A673 (cell line): ENCODE data around the gene TGFA. TPM values are rescaled to one million over a fixed set of nuclear protein-coding genes. Genes with fewer than 3 reads are reported as not detected.

Experiments used
- BruUV-seq: library from RNA; stranded (reverse); fragments of 400-500 nt; replicated peaks from 2 replicates; lab custom pipeline; 2021; lab: Mats Ljungman, UMichigan
- CTCF ChIA-PET: fragments of 300-600 bp; sonication (Branson Sonifier 250); formaldehyde crosslinking; loops from one replicate; lab custom pipeline; 2022; ENCODE audit warnings: antibody characterized with exemption; lab: Charles Lee
- POLR2A ChIA-PET: fragments of 300-600 bp; sonication (Branson Sonifier 250); formaldehyde crosslinking; loops from one replicate; lab custom pipeline; 2022; ENCODE audit warnings: antibody characterized with exemption; ENCODE audit not compliant: low non-redundant PET; lab: Charles Lee
- DNase-seq: peaks from one replicate; pipeline ENCODE4 v3.0.0-alpha.2; 2015; ENCODE audit warnings: low spot score
- H3K27ac ChIP-seq: fragments of 200-600 bp; sonication (generic); 2 replicates; pipeline ENCODE4 v1.5.1; 2016; ENCODE audit warnings: mixed run types, low read depth, mild to moderate bottlenecking, mixed read lengths, antibody characterized with exemption, low read length; ENCODE audit not compliant: poor library complexity, severe bottlenecking
- H3K27me3 ChIP-seq: fragments of 200-600 bp; sonication (generic); replicated peaks from 2 replicates; pipeline ENCODE4 v1.6.1; 2017; ENCODE audit warnings: mixed run types, low read depth, mild to moderate bottlenecking, mixed read lengths, antibody characterized with exemption, low read length; ENCODE audit not compliant: insufficient read depth, poor library complexity
- H3K36me3 ChIP-seq: fragments of 200-600 bp; sonication (generic); 2 replicates; pipeline ENCODE4 v1.6.1; 2016; ENCODE audit warnings: mixed run types, mild to moderate bottlenecking, mixed read lengths, antibody characterized with exemption, low read length; ENCODE audit not compliant: insufficient read depth, poor library complexity, severe bottlenecking
- H3K4me1 ChIP-seq: fragments of 200-600 bp; sonication (generic); 2 replicates; pipeline ENCODE4 v1.6.1; 2017; ENCODE audit warnings: mixed run types, mild to moderate bottlenecking, mixed read lengths, antibody characterized with exemption, low read length; ENCODE audit not compliant: insufficient read depth, poor library complexity, severe bottlenecking
- H3K4me3 ChIP-seq: fragments of 200-600 bp; sonication (generic); 2 replicates; pipeline ENCODE4 v1.5.1; 2016; ENCODE audit warnings: low read depth, mixed run types, mild to moderate bottlenecking, mixed read lengths, low read length; ENCODE audit not compliant: poor library complexity, severe bottlenecking
- H3K9me3 ChIP-seq: fragments of 200-600 bp; sonication (generic); 2 replicates; pipeline ENCODE4 v1.6.1; 2016; ENCODE audit warnings: mixed run types, low read depth, mild to moderate bottlenecking, mixed read lengths, antibody characterized with exemption, low read length; ENCODE audit not compliant: poor library complexity, severe bottlenecking
- EZH2 ChIP-seq: fragments of 200-600 bp; sonication (generic); IDR thresholded peaks from 2 replicates; pipeline ENCODE4 v1.6.1; 2017; ENCODE audit warnings: borderline replicate concordance, low read depth, mild to moderate bottlenecking, mixed read lengths, antibody characterized with exemption, low read length; ENCODE audit not compliant: poor library complexity, severe bottlenecking
- intact Hi-C: fragments of 100-400 bp; cut with micrococcal nuclease; formaldehyde crosslinking; loops from one replicate; pipeline ENCODE4 v1.10.0; 2022; ENCODE audit not compliant: unreplicated experiment
- total RNA-seq: library from RNA; stranded (reverse); gene quantifications from 2 replicates; pipeline ENCODE4 v1.2.3, GENCODE V29; 2021
- TF ChIP-seq, protein P1 (sequence below): fragments of 300-800, 200-600 bp; sonication (generic); conservative IDR thresholded peaks from 2 replicates; pipeline ENCODE4 v1.5.1; 2017; ENCODE audit warnings: low read depth, mild to moderate bottlenecking, antibody characterized with exemption, low read length, moderate library complexity, mixed read lengths

The TGFA gene
- total RNA-seq, 1 experiment from 2014 or later: 0.13 TPM

DNA sequence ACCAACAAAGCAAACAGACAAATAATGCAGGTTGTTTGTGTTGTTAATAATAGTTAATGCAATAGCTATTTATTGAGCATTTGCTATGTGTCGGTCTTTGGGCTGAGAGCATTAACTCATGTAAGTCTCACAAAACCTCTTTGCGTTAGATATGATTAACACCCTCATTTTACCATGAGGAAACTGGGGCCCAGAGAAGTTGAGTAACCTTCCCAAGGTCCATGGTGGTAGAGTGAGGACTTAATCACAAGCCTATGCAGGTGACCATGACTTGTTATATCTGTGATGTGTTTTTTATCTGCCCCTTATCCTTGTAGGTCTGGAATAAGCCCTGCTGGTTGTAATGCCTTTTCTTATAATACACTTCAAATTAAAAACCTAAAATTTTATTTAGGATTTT, 127.3 kb downstream of the TGFA start:
- no TSS peak for BruUV-seq
- H3K36me3 ChIP-seq: no peaks in the 10 kb centered on the region
- H3K4me3 ChIP-seq: no peak overlapping the region
- ChIA-PET CTCF (no interaction called here), POLR2A (no interaction called here)
- no peak overlapping the region for H3K27ac ChIP-seq
- no peaks in the 10 kb centered on the region for H3K9me3 ChIP-seq
- DNase-seq: no peak
- intact Hi-C loops: no loop called here
- H3K27me3 ChIP-seq: no peaks in the 10 kb centered on the region
- H3K4me1 ChIP-seq: no peaks in the 10 kb centered on the region
- TF ChIP-seq, protein P1, sequence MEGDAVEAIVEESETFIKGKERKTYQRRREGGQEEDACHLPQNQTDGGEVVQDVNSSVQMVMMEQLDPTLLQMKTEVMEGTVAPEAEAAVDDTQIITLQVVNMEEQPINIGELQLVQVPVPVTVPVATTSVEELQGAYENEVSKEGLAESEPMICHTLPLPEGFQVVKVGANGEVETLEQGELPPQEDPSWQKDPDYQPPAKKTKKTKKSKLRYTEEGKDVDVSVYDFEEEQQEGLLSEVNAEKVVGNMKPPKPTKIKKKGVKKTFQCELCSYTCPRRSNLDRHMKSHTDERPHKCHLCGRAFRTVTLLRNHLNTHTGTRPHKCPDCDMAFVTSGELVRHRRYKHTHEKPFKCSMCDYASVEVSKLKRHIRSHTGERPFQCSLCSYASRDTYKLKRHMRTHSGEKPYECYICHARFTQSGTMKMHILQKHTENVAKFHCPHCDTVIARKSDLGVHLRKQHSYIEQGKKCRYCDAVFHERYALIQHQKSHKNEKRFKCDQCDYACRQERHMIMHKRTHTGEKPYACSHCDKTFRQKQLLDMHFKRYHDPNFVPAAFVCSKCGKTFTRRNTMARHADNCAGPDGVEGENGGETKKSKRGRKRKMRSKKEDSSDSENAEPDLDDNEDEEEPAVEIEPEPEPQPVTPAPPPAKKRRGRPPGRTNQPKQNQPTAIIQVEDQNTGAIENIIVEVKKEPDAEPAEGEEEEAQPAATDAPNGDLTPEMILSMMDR: no peak
- no peak for TF ChIP-seq EZH2

DNA sequence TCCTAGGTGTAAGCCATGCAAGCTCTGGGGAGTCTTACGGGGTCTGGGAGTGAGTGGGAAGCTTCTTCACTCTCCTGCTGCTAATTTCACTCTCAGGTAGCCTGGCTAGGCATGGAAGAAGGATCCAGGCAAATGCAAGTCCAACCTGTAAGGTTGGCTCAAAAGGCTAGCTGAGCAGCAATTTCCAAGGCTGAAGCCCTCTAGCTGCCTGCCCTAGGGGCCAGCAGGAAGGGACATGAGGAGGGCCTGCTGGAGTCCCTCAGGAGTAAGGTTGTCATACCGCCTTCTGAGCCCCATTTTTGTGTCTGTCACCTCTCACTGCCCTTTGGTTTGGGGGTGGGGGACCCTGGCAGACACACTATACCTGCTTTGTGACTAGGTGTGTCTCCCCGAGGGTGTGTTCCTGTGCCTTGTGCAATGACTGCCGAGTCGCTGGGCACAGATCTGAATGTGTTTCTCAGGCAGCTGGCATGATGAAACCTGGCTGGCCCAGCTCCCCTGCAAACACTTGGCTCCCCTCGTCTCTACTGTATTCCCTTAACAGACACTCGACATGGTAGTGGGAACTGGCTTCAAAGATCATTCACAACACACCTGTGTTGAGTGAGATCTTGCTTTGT, 127.8 kb downstream of the TGFA start:
- CTCF ChIA-PET: no interaction called here
- no peaks in the 10 kb centered on the region for H3K36me3 ChIP-seq
- no peak overlapping the region for H3K4me3 ChIP-seq
- H3K4me1 ChIP-seq: no peaks in the 10 kb centered on the region
- H3K27ac ChIP-seq: no peak overlapping the region
- no TSS peak for BruUV-seq
- intact Hi-C loops: no loop called here
- POLR2A ChIA-PET: no interaction called here
- no peaks in the 10 kb centered on the region for H3K9me3 ChIP-seq
- H3K27me3 ChIP-seq: no peaks in the 10 kb centered on the region
- TF ChIP-seq EZH2: no peak
- TF ChIP-seq, protein P1: no peak
- no peak for DNase-seq

DNA sequence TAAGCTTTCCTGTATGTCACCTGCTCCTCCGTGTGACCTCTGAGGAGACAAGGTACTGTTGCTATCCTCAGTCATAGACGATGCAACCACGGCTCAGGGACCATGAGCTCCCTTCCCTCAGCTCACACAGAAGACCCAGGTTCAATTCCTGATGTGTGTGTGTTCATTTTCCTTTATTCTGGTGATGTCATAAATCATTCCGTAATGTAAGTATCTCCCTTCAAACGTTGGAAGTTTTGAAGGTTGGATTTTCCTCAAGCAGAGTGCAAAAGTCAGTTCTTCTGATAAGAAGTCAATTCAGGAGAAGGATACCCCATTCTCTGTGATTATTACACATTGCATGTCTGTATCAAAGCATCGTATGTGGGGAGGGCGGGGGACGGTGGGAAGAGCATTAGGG, 132.9 kb downstream of the TGFA start:
- H3K4me1 ChIP-seq: no peaks in the 10 kb centered on the region
- H3K27ac ChIP-seq: no peak overlapping the region
- H3K27me3 ChIP-seq: peaks cover 13% of the 10 kb centered on the region
- no peak overlapping the region for H3K4me3 ChIP-seq
- H3K36me3 ChIP-seq: no peaks in the 10 kb centered on the region
- intact Hi-C loops: no loop called here
- H3K9me3 ChIP-seq: no peaks in the 10 kb centered on the region
- no peak for TF ChIP-seq EZH2
- TF ChIP-seq, protein P1: no peak
- DNase-seq: no peak
- no TSS peak for BruUV-seq
- ChIA-PET CTCF (no interaction called here), POLR2A (no interaction called here)
